Measurements from ENCODE around the gene DOCK4.
"Not testable (repeated sequence)": the region's sequence is repeated elsewhere in the genome, so short reads cannot be mapped to it uniquely, and the experiment has no call there.

The DOCK4 gene

GRCh38 chr7:112206238-112206990 is at the start of gene DOCK4, which contains the start of gene ZNF277:
TSS of gene DOCK4 (minus strand) at chr7:112206399. CDS start at chr7:112206138, 261 bp downstream.
TSS of gene ZNF277 (plus strand) at chr7:112206695. CDS start at chr7:112206717, 22 bp downstream.
- in situ Hi-C loops (cut with MboI; ENCODE audit: low pct_unique_long_range_greater_than_20kb, low sequenced_read_pairs, unreplicated experiment): no loop called here
- no peak for TF ChIP-seq CTCF (IDR thresholded peaks at IDR 0.05; ENCODE audit: extremely low read depth, insufficient read depth, missing control alignments)
- peak; percentile 96 for DNase-seq (ENCODE audit: low spot score)

GRCh38 chr7:112255388-112255720 is 49.2 kb upstream of the DOCK4 start:
- in situ Hi-C loops (cut with MboI; ENCODE audit: low pct_unique_long_range_greater_than_20kb, low sequenced_read_pairs, unreplicated experiment): no loop called here
- no peak for DNase-seq (ENCODE audit: low spot score)
- TF ChIP-seq CTCF (IDR thresholded peaks at IDR 0.05; ENCODE audit: extremely low read depth, insufficient read depth, missing control alignments): no peak

- TF ChIP-seq CTCF (IDR thresholded peaks at IDR 0.05; ENCODE audit: extremely low read depth, insufficient read depth, missing control alignments): no peak
- in situ Hi-C loops (cut with MboI; ENCODE audit: low pct_unique_long_range_greater_than_20kb, low sequenced_read_pairs, unreplicated experiment): no loop called here
- DNase-seq (ENCODE audit: low spot score): no peak
Measured at GRCh38 chr7:112254709-112255387, 48.6 kb upstream of the DOCK4 start.

- no peak for TF ChIP-seq CTCF (IDR thresholded peaks at IDR 0.05; ENCODE audit: extremely low read depth, insufficient read depth, missing control alignments)
- in situ Hi-C loops (cut with MboI; ENCODE audit: low pct_unique_long_range_greater_than_20kb, low sequenced_read_pairs, unreplicated experiment): no loop called here
- DNase-seq (ENCODE audit: low spot score): no peak
Measured at GRCh38 chr7:112254156-112254555, 48.0 kb upstream of the DOCK4 start.

- no peak for TF ChIP-seq CTCF (IDR thresholded peaks at IDR 0.05; ENCODE audit: extremely low read depth, insufficient read depth, missing control alignments)
Measured at GRCh38 chr7:112252691-112253090, 46.5 kb upstream of the DOCK4 start.

GRCh38 chr7:112252141-112252540 is 45.9 kb upstream of the DOCK4 start:
- no peak for DNase-seq (ENCODE audit: low spot score)
- no peak for TF ChIP-seq CTCF (IDR thresholded peaks at IDR 0.05; ENCODE audit: extremely low read depth, insufficient read depth, missing control alignments)
- in situ Hi-C loops (cut with MboI; ENCODE audit: low pct_unique_long_range_greater_than_20kb, low sequenced_read_pairs, unreplicated experiment): no loop called here

More at GRCh38 chr7:112252691-112253090, 46.5 kb upstream of the DOCK4 start:
- DNase-seq (ENCODE audit: low spot score): no peak
- in situ Hi-C loops (cut with MboI; ENCODE audit: low pct_unique_long_range_greater_than_20kb, low sequenced_read_pairs, unreplicated experiment): no loop called here

GRCh38 chr7:112249967-112250366 is 43.8 kb upstream of the DOCK4 start:
- DNase-seq (ENCODE audit: low spot score); in situ Hi-C loops (cut with MboI; ENCODE audit: low pct_unique_long_range_greater_than_20kb, low sequenced_read_pairs, unreplicated experiment): not testable (repeated sequence)

All from GM13977 (cell line).